K562 (cell line): ENCODE measurements around the gene FEN1. TPM values are rescaled to one million over a fixed set of nuclear protein-coding genes. Genes with fewer than 3 reads are reported as not detected.

Source experiments
- ATAC-seq: fragments of 200-7000 bp; cut with Tn5 transposase; 3 replicates; pipeline ENCODE4 v1.9.1; 2020; ENCODE audit warnings: moderate library complexity
- BruUV-seq: library from RNA; stranded (reverse); fragments of 400-500 nt; replicated peaks from 2 replicates; lab custom pipeline; 2021; lab: Mats Ljungman, UMichigan
- CTCF ChIA-PET: fragments of 300-600 bp; formaldehyde crosslinking; extraction: SDS; loops from one replicate; lab custom pipeline; 2021; ENCODE audit warnings: low intra/inter-chr PET ratio; lab: Yijun Ruan, JAX
- POLR2A ChIA-PET: fragments of 300-600, 350-650 bp; sonication (Branson Sonifier 250); formaldehyde crosslinking; extraction: SDS; loops from one replicate; lab custom pipeline; 2021; ENCODE audit warnings: antibody characterized with exemption, inconsistent platforms; lab: Yijun Ruan, JAX
- DNase-seq, 4 experiments: peaks; one replicate each; pipeline versions ENCODE4 v3.0.0 to v3.0.0-alpha.2; 2011 to 2018; ENCODE audit warnings: low spot score in 3 of 4, mixed read lengths in 3 of 4; ENCODE audit errors: extremely low read depth in 1 of 4
- FAIRE-seq: peaks from 2 replicates; lab custom pipeline; 2011; peaks lifted over from hg19 to GRCh38; lab: Jason Lieb, UNC
- H2AFZ ChIP-seq: 2 replicates; pipeline ENCODE4 v1.6.0; 2011; ENCODE audit warnings: low read depth, low read length, control low read depth, inconsistent platforms
- H3K27ac ChIP-seq: fragments of 200-600 bp; 3 replicates; pipeline ENCODE4 v1.8.0; 2011; ENCODE audit warnings: low read depth, mild to moderate bottlenecking, control low read depth, inconsistent platforms, low read length, moderate library complexity, mixed read lengths; ENCODE audit errors: extremely low read depth
- H3K27me3 ChIP-seq, 2 experiments: fragments of 300-600 bp in 1 of 2; 2 replicates in 1 of 2; 3 replicates in 1 of 2; pipeline versions ENCODE4 v1.6.0 to v1.8.0; 2011; ENCODE audit warnings: inconsistent platforms in 2 of 2, low read length in 2 of 2, mild to moderate bottlenecking in 1 of 2, mixed read lengths in 1 of 2, moderate library complexity in 1 of 2; ENCODE audit not compliant: control insufficient read depth in 2 of 2, insufficient read depth in 2 of 2
- H3K36me3 ChIP-seq: fragments of 300-600 bp; 3 replicates; pipeline ENCODE4 v1.8.0; 2011; ENCODE audit warnings: mild to moderate bottlenecking, low read length, inconsistent platforms; ENCODE audit not compliant: control insufficient read depth, insufficient read depth
- H3K4me1 ChIP-seq, 2 experiments: fragments of 200-600 bp in 1 of 2; replicated peaks in 1 of 2; 2 replicates in 1 of 2; 3 replicates in 1 of 2; pipeline versions ENCODE4 v1.5.1 to v1.8.0; 2011; ENCODE audit warnings: inconsistent platforms in 2 of 2, low read length in 2 of 2, mild to moderate bottlenecking in 1 of 2, mixed read lengths in 1 of 2, moderate library complexity in 1 of 2; ENCODE audit not compliant: control insufficient read depth in 2 of 2, insufficient read depth in 2 of 2
- H3K4me2 ChIP-seq: 2 replicates; pipeline ENCODE4 v1.6.1; 2011; ENCODE audit warnings: low read length, control low read depth, inconsistent platforms, mixed read lengths; ENCODE audit not compliant: insufficient read depth
- H3K4me3 ChIP-seq: fragments of 200-600 bp; sonication (generic), shearing (Covaris generic); 2 replicates; pipeline ENCODE4 v1.5.1; 2016; ENCODE audit warnings: control low read depth, inconsistent platforms
- H3K79me2 ChIP-seq: fragments of 200-600 bp; 3 replicates; pipeline ENCODE4 v1.8.0; 2011; ENCODE audit warnings: low read length, inconsistent platforms; ENCODE audit not compliant: control insufficient read depth, insufficient read depth
- H3K9ac ChIP-seq, 2 experiments: 2 replicates each; pipeline versions ENCODE4 v1.6.0 to v1.6.1; 2011; ENCODE audit warnings: low read depth in 2 of 2, low read length in 2 of 2, control low read depth in 1 of 2, inconsistent platforms in 1 of 2, mild to moderate bottlenecking in 1 of 2, mixed read lengths in 1 of 2; ENCODE audit not compliant: insufficient read depth in 1 of 2
- H3K9me1 ChIP-seq: one replicate; pipeline ENCODE4 v1.6.0; 2011; ENCODE audit warnings: inconsistent platforms, mild to moderate bottlenecking, low read length, moderate library complexity; ENCODE audit not compliant: control insufficient read depth, insufficient read depth
- H3K9me3 ChIP-seq: replicated peaks from 2 replicates; pipeline ENCODE4 v1.5.1; 2011; ENCODE audit warnings: low read depth, low read length, inconsistent platforms; ENCODE audit not compliant: control insufficient read depth, insufficient read depth
- H4K20me1 ChIP-seq: replicated peaks from 2 replicates; pipeline ENCODE4 v1.6.1; 2011; ENCODE audit warnings: low read length, inconsistent platforms, mixed read lengths; ENCODE audit not compliant: control insufficient read depth, insufficient read depth
- BDP1 ChIP-seq: IDR thresholded peaks from 3 replicates; pipeline ENCODE4 v1.6.1; 2011; ENCODE audit not compliant: insufficient read length, insufficient read depth
- DACH1 ChIP-seq: fragments of 450-650 bp; IDR thresholded peaks from 2 replicates; pipeline ENCODE4 v1.6.1; 2018; ENCODE audit not compliant: partially characterized antibody
- FIP1L1 ChIP-seq: fragments of 200-400 bp; formaldehyde crosslinking; IDR thresholded peaks from 2 replicates; pipeline ENCODE4 v1.6.1; 2018; ENCODE audit warnings: mild to moderate bottlenecking, low read depth, low read length; ENCODE audit not compliant: poor library complexity, severe bottlenecking
- MEIS2 ChIP-seq: fragments of 450-650 bp; IDR thresholded peaks from 2 replicates; pipeline ENCODE4 v1.6.1; 2014; ENCODE audit warnings: mild to moderate bottlenecking; ENCODE audit not compliant: partially characterized antibody
- NCOA2 ChIP-seq, 2 experiments: fragments of 450-650 bp; IDR thresholded peaks; 2 replicates each; pipeline ENCODE4 v1.6.1; 2018; ENCODE audit warnings: mild to moderate bottlenecking in 2 of 2, moderate library complexity in 1 of 2; ENCODE audit not compliant: partially characterized antibody in 2 of 2
- NR2C2 ChIP-seq, 2 experiments: fragments of 200-800 bp in 1 of 2; sonication (Bioruptor generic) in 1 of 2; sonication (generic) in 1 of 2; formaldehyde crosslinking in 1 of 2; IDR thresholded peaks; 2 replicates each; pipeline versions ENCODE4 v1.6.1 to v1.8.0; 2016 to 2022; ENCODE audit warnings: mild to moderate bottlenecking in 1 of 2, missing compliant biosample characterization in 1 of 2, missing genetic modification characterization in 1 of 2, missing genetic modification reagents in 1 of 2
- PHB ChIP-seq: fragments of 250-450 bp; sonication (Bioruptor Pico); IDR thresholded peaks from 2 replicates; pipeline ENCODE4 v1.5.0; 2021
- RFX5 ChIP-seq: IDR thresholded peaks from 2 replicates; pipeline ENCODE4 v1.6.1; 2011; ENCODE audit warnings: low read depth, mild to moderate bottlenecking, improper control_type of control experiment, low read length
- SREBF1 ChIP-seq: fragments of 150-350 bp; IDR thresholded peaks from 2 replicates; pipeline ENCODE4 v1.6.1; 2014; ENCODE audit warnings: antibody characterized with exemption, low read depth, low read length, borderline replicate concordance
- SRSF7 ChIP-seq: fragments of 200-400 bp; formaldehyde crosslinking; optimal IDR thresholded peaks from 2 replicates; pipeline ENCODE3; 2017; ENCODE audit warnings: mild to moderate bottlenecking, low read depth, low read length
- TCF7 ChIP-seq: sonication (generic); IDR thresholded peaks from 2 replicates; pipeline ENCODE4 v1.6.1; 2016; ENCODE audit warnings: antibody characterized with exemption, borderline replicate concordance
- TEAD1 ChIP-seq, 2 experiments: fragments of 450-650 bp in 1 of 2; sonication (generic) in 1 of 2; formaldehyde crosslinking; IDR thresholded peaks; 2 replicates each; pipeline versions ENCODE4 v1.4.0 to v1.8.0; 2020 to 2022; ENCODE audit warnings: mild to moderate bottlenecking in 2 of 2, missing genetic modification reagents in 1 of 2
- XRCC5 ChIP-seq: fragments of 200-400 bp; formaldehyde crosslinking; IDR thresholded peaks from 2 replicates; pipeline ENCODE4 v1.6.1; 2017; ENCODE audit warnings: low read depth, mild to moderate bottlenecking, low read length
- ZFX ChIP-seq: sonication (generic); formaldehyde crosslinking; IDR thresholded peaks from 2 replicates; pipeline ENCODE4 v1.8.0; 2022; ENCODE audit warnings: mild to moderate bottlenecking, missing genetic modification reagents, moderate library complexity
- ZNF589 ChIP-seq: fragments of 200-800 bp; sonication (Bioruptor generic); IDR thresholded peaks from 2 replicates; pipeline ENCODE4 v1.6.1; 2016; ENCODE audit warnings: low read depth, missing genetic modification characterization, missing compliant biosample characterization
- ZSCAN32 ChIP-seq: fragments of 450-650 bp; formaldehyde crosslinking; IDR thresholded peaks from 2 replicates; pipeline ENCODE4 v1.4.0; 2020; ENCODE audit warnings: mild to moderate bottlenecking, moderate library complexity
- WGBS: fragments of 100-300 bp; shearing (Covaris generic); methylation state at CpG from one replicate; pipeline ENCODE4 v1.1.6; 2016; ENCODE audit warnings: low coverage, mixed read lengths; ENCODE audit not compliant: insufficient coverage; ENCODE audit errors: missing lambda C conversion rate; 5-methylcytosine and 5-hydroxymethylcytosine counted together
- in situ Hi-C: fragments of 300-500 bp; cut with MboI; formaldehyde crosslinking; loops from 4 replicates; pipeline ENCODE4 v1.15.0; 2018; ENCODE audit warnings: inconsistent platforms, mixed read lengths
- intact Hi-C: fragments of 100-400 bp; cut with micrococcal nuclease; formaldehyde crosslinking; loops from 2 replicates; pipeline ENCODE4 v1.14.2; 2022
- polyA plus RNA-seq, 8 experiments: library from polyadenylated mRNA; depleted of rRNA in 4 of 8; stranded (reverse) in 5 of 8; unstranded in 3 of 8; fragments of >200 nt; fragmentation: Nextera tagmentation in 2 of 8; fragmentation: Illumina TruSeq in 1 of 8; extraction: Ambion mirVana in 2 of 8; extraction: Trizol in 1 of 8; gene quantifications; 2 replicates each; pipeline versions ENCODE4 v1.2.1 to v1.2.3, GENCODE V29; 2011 to 2014; ENCODE audit warnings: inconsistent platforms in 1 of 8, missing spikeins in 1 of 8
- total RNA-seq, 7 experiments: library from RNA; depleted of rRNA in 6 of 7; stranded (reverse); fragments of >200 nt in 6 of 7; fragmentation: Illumina TruSeq in 2 of 7; extraction: Trizol in 2 of 7; gene quantifications; 2 replicates each; pipeline versions ENCODE4 v1.2.1 to v1.2.3, GENCODE V29; 2011 to 2021; ENCODE audit warnings: low replicate concordance in 1 of 7
- TF ChIP-seq, protein P1 (sequence below): sonication (generic); formaldehyde crosslinking; IDR thresholded peaks from 2 replicates; pipeline ENCODE4 v1.5.0; 2020; ENCODE audit warnings: missing genetic modification reagents
- TF ChIP-seq, protein P2 (sequence below): fragments of 450-650 bp; formaldehyde crosslinking; IDR thresholded peaks from 2 replicates; pipeline ENCODE4 v1.4.0; 2020; ENCODE audit warnings: mild to moderate bottlenecking, moderate library complexity
- TF ChIP-seq, protein P3 (sequence below): fragments of 450-650 bp; IDR thresholded peaks from 2 replicates; pipeline ENCODE4 v1.6.1; 2016; ENCODE audit warnings: missing biosample characterization, missing genetic modification characterization

FEN1 gene
- total and polyA plus RNA-seq, 9 of the 15 experiments (the other 6 are each of a cell fraction or from before 2014, with no cell fraction given), result 58.1 to 156 (median 137) TPM

DNA sequence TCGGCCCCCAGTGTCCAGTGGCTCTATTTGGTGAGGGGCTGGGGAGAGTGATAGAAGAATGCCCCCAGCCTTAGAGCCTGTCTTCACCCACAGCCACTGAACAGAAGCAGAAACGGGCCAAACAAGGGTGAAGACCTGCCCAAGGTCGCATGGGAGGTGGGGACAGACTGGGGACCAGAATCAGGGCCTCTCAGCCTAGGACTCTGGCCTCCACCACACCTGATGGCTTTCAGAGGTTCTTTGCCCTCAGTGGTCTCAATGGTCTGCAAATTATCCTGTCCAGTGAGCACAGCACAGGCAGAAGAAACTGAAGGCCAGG, 44.8 kb upstream of the FEN1 start:
- ChIA-PET POLR2A (interaction anchor here (1.1 to 2.2 kb wide), 3 partner anchors 33 to 45 kb away, joined by 3 to 8 read pairs (median 4); partner anchors contain the start of genes FEN1 and TMEM258), CTCF (interaction anchor here (0.6 to 1.5 kb wide), 5 partner anchors 14 to 1057 kb away, joined by 3 to 10 read pairs (median 3); partner anchors contain the start of gene NXF1)
- DNase-seq, result no peak
- peak; percentile 3 for ATAC-seq
- Histone ChIP-seq H3K4me1 (peaks cover 44 to 88% of the 10 kb centered on the region in 2 experiments), H3K4me3 (no peak overlapping the region), H3K27me3 (no peaks in the 10 kb centered on the region), H3K27ac (no peak overlapping the region), H3K9me3 (no peaks in the 10 kb centered on the region), H2AFZ (peak overlapping the region; percentile 97), H3K9me1 (no peaks in the 10 kb centered on the region), H3K79me2 (peaks cover 4% of the 10 kb centered on the region; the same call in 2 of the 3 replicates), H3K4me2 (no peak overlapping the region), H3K9ac (peak overlapping the region in 1 of 2 experiments; percentile 69; a peak in 3 of 4 replicates), H4K20me1 (no peaks in the 10 kb centered on the region), H3K36me3 (no peaks in the 10 kb centered on the region)
- FAIRE-seq, result no peak
- 36% methylated on average over 3 of the region's 3 CpGs for WGBS
- intact Hi-C loops (loop anchor here (5.0 kb wide), 1 partner anchor 359 kb away; no protein-coding TSS in a partner anchor), in situ Hi-C loops (loop anchor here (5.0 kb wide), 1 partner anchor 44 kb away; the partner anchor contains the start of genes FEN1 and TMEM258)
- no TSS peak for BruUV-seq
- TF ChIP-seq XRCC5 (0 out of 2 replicates have a peak, but pooled peaks have one; percentile 18), FIP1L1 (no peak), MEIS2 (no peak), NCOA2 (IDR thresholded peaks at IDR 0.05; ENCODE audit: partially characterized antibody in 2 of 2) (no peak), ZFX (CRISPR knock-in tag) (peak; percentile 49; the same call in 1 of the 2 replicates), RFX5 (no peak), DACH1 (peak; percentile 3), PHB (CRISPR knock-in tag) (no peak), NR2C2 (CRISPR knock-in tag; IDR thresholded peaks at IDR 0.05) (no peak), NR2C2 (tag; IDR thresholded peaks at IDR 0.05) (0 out of 2 replicates have a peak, but pooled peaks have one; percentile 37), ZSCAN32 (CRISPR knock-in tag) (no peak), ZNF589 (CRISPR knock-in tag) (no peak), SREBF1 (no peak), TEAD1 (CRISPR knock-in tag; IDR thresholded peaks at IDR 0.05) (no peak), SRSF7 (no peak), BDP1 (no peak), TCF7 (no peak)
- TF ChIP-seq, protein P1, sequence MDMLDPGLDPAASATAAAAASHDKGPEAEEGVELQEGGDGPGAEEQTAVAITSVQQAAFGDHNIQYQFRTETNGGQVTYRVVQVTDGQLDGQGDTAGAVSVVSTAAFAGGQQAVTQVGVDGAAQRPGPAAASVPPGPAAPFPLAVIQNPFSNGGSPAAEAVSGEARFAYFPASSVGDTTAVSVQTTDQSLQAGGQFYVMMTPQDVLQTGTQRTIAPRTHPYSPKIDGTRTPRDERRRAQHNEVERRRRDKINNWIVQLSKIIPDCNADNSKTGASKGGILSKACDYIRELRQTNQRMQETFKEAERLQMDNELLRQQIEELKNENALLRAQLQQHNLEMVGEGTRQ, result no peak
- TF ChIP-seq, protein P2, sequence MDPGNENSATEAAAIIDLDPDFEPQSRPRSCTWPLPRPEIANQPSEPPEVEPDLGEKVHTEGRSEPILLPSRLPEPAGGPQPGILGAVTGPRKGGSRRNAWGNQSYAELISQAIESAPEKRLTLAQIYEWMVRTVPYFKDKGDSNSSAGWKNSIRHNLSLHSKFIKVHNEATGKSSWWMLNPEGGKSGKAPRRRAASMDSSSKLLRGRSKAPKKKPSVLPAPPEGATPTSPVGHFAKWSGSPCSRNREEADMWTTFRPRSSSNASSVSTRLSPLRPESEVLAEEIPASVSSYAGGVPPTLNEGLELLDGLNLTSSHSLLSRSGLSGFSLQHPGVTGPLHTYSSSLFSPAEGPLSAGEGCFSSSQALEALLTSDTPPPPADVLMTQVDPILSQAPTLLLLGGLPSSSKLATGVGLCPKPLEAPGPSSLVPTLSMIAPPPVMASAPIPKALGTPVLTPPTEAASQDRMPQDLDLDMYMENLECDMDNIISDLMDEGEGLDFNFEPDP (CRISPR knock-in tag), result no peak
- TF ChIP-seq, protein P3, sequence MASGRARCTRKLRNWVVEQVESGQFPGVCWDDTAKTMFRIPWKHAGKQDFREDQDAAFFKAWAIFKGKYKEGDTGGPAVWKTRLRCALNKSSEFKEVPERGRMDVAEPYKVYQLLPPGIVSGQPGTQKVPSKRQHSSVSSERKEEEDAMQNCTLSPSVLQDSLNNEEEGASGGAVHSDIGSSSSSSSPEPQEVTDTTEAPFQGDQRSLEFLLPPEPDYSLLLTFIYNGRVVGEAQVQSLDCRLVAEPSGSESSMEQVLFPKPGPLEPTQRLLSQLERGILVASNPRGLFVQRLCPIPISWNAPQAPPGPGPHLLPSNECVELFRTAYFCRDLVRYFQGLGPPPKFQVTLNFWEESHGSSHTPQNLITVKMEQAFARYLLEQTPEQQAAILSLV (tag), result no peak
